Body of pancreas (tissue), 4 donors: Measurements from ENCODE around the gene SCN3A. TPM values are rescaled to one million over a fixed set of nuclear protein-coding genes. Genes with fewer than 3 reads are reported as not detected.

ENCODE experiments used
- ATAC-seq: fragments of 150-250 bp; one replicate; pipeline ENCODE4 v1.9.1; 2016
- DNase-seq, 4 donors: peaks; one replicate each; pipeline ENCODE4 v3.0.0-alpha.2; 2019
- H3K27ac ChIP-seq, 4 donors: fragments of 200-600 bp; sonication (generic); 1 replicate in 3 of 4; 2 replicates in 1 of 4; pipeline versions ENCODE4 v1.5.1 to v1.6.1; 2016 to 2019; ENCODE audit warnings: mild to moderate bottlenecking in 1 of 4, mixed read lengths in 1 of 4, moderate library complexity in 1 of 4
- H3K27me3 ChIP-seq, 2 donors: fragments of 200-600 bp; sonication (generic); one replicate each; pipeline ENCODE4 v1.6.0; 2016; ENCODE audit warnings: mild to moderate bottlenecking in 1 of 2
- H3K36me3 ChIP-seq, 2 donors: fragments of 200-600 bp; sonication (generic); replicated peaks in 1 of 2; 2 replicates each; pipeline ENCODE4 v1.5.1; 2016; ENCODE audit warnings: low read depth in 2 of 2; ENCODE audit not compliant: insufficient read depth in 1 of 2
- H3K4me1 ChIP-seq: fragments of 200-600 bp; sonication (generic); one replicate; pipeline ENCODE4 v1.6.0; 2016
- H3K4me3 ChIP-seq, 2 donors: fragments of 200-600 bp; sonication (generic); 1 replicate in 1 of 2; 2 replicates in 1 of 2; pipeline ENCODE4 v1.5.1; 2016 to 2019
- H3K9me3 ChIP-seq, 3 donors: fragments of 200-600 bp; sonication (generic); 1 replicate in 2 of 3; 2 replicates in 1 of 3; pipeline ENCODE4 v1.5.1; 2016
- CTCF ChIP-seq, 7 experiments: fragments of 450-650 bp in 4 of 7; fragments of 200-600 bp in 3 of 7; sonication (generic) in 3 of 7; IDR thresholded peaks; one replicate each; pipeline ENCODE4 v1.5.1; 2016 to 2019; ENCODE audit warnings: antibody characterized with exemption in 7 of 7
- POLR2A ChIP-seq, 3 donors: fragments of 450-650 bp; IDR thresholded peaks; one replicate each; pipeline ENCODE4 v1.6.1; 2016; ENCODE audit warnings: antibody characterized with exemption in 3 of 3, mild to moderate bottlenecking in 2 of 3
- WGBS, 2 donors: methylation state at CpG; one replicate each; pipeline ENCODE4 v1.1.5; 2017; 5-methylcytosine and 5-hydroxymethylcytosine counted together
- intact Hi-C: fragments of 100-400 bp; cut with DNase I; formaldehyde crosslinking; loops from one replicate; pipeline ENCODE4 v1.15.1; 2023
- total RNA-seq, 2 donors: library from RNA; depleted of rRNA; stranded (reverse); fragments of >200 nt; gene quantifications; one replicate each; pipeline ENCODE4 v1.1.0, GENCODE V29; 2016

The SCN3A gene
- total RNA-seq, 2 donors from 2014 or later, result 0.33 to 0.52 TPM

- TF ChIP-seq CTCF (IDR thresholded peaks at IDR 0.05) (no peak), POLR2A (IDR thresholded peaks at IDR 0.05) (no peak)
- H3K9me3 ChIP-seq, result no peaks in the 10 kb centered on the region
- no peak overlapping the region for H3K27ac ChIP-seq
- WGBS, 2 donors, result 72 to 80% methylated on average over 2 of the region's 2 CpGs
- DNase-seq (no peak), ATAC-seq (no peak)
- no peaks in the 10 kb centered on the region for H3K27me3 ChIP-seq
- H3K4me3 ChIP-seq, result no peak overlapping the region
- H3K36me3 ChIP-seq, result no peaks in the 10 kb centered on the region
- intact Hi-C loops, result no loop called here
- no peaks in the 10 kb centered on the region for H3K4me1 ChIP-seq
Measured at GRCh38 chr2:165163761-165164160, 40.1 kb downstream of the SCN3A start.

- Histone ChIP-seq H3K4me3 (no peak overlapping the region), H3K36me3 (no peaks in the 10 kb centered on the region), H3K27ac (no peak overlapping the region), H3K9me3 (no peaks in the 10 kb centered on the region), H3K27me3 (no peaks in the 10 kb centered on the region), H3K4me1 (no peaks in the 10 kb centered on the region)
- intact Hi-C loops, result no loop called here
- no peak for TF ChIP-seq POLR2A (IDR thresholded peaks at IDR 0.05)
- TF ChIP-seq CTCF (IDR thresholded peaks at IDR 0.05), result no peak
- no peak for DNase-seq
- 65 to 85% methylated on average over 3 of the region's 3 CpGs for WGBS, 2 donors
- ATAC-seq, result no peak
Measured at GRCh38 chr2:165162466-165162865, 41.4 kb downstream of the SCN3A start.

- ATAC-seq (no peak), DNase-seq (no peak)
- Histone ChIP-seq H3K4me1 (no peaks in the 10 kb centered on the region), H3K27ac (no peak overlapping the region), H3K4me3 (no peak overlapping the region), H3K9me3 (no peaks in the 10 kb centered on the region), H3K27me3 (no peaks in the 10 kb centered on the region), H3K36me3 (no peaks in the 10 kb centered on the region)
- TF ChIP-seq POLR2A (IDR thresholded peaks at IDR 0.05) (no peak), CTCF (IDR thresholded peaks at IDR 0.05) (no peak)
- intact Hi-C loops, result no loop called here
- WGBS, 2 donors, result 46 to 78% methylated on average over 2 of the region's 2 CpGs
Measured at GRCh38 chr2:165161510-165161909, 42.3 kb downstream of the SCN3A start.

GRCh38 chr2:165157160-165157559, 46.7 kb downstream of the SCN3A start:
- intact Hi-C loops, result no loop called here
- no peaks in the 10 kb centered on the region for H3K36me3 ChIP-seq
- H3K27me3 ChIP-seq, result no peaks in the 10 kb centered on the region
- no peaks in the 10 kb centered on the region for H3K4me1 ChIP-seq
- DNase-seq (no peak), ATAC-seq (no peak)
- H3K27ac ChIP-seq, result no peak overlapping the region
- WGBS, 2 donors, result 74 to 90% methylated on average over 4 of the region's 4 CpGs
- TF ChIP-seq CTCF (IDR thresholded peaks at IDR 0.05) (no peak), POLR2A (IDR thresholded peaks at IDR 0.05) (no peak)
- no peak overlapping the region for H3K4me3 ChIP-seq
- H3K9me3 ChIP-seq, result no peaks in the 10 kb centered on the region

- intact Hi-C loops, result no loop called here
- no peaks in the 10 kb centered on the region for H3K9me3 ChIP-seq
- no peak for TF ChIP-seq POLR2A (IDR thresholded peaks at IDR 0.05)
- TF ChIP-seq CTCF (IDR thresholded peaks at IDR 0.05), result no peak
- no peaks in the 10 kb centered on the region for H3K4me1 ChIP-seq
- 52 to 87% methylated on average over 2 of the region's 2 CpGs for WGBS, 2 donors
- DNase-seq, result no peak
- H3K27me3 ChIP-seq, result no peaks in the 10 kb centered on the region
- no peaks in the 10 kb centered on the region for H3K36me3 ChIP-seq
- ATAC-seq, result no peak
- no peak overlapping the region for H3K4me3 ChIP-seq
- no peak overlapping the region for H3K27ac ChIP-seq
Measured at GRCh38 chr2:165155152-165155551, 48.7 kb downstream of the SCN3A start.
